ENCODE measurements around the gene ACYP1. TPM values are rescaled to one million over a fixed set of nuclear protein-coding genes. Genes with fewer than 3 reads are reported as not detected.

The ACYP1 gene
- total RNA-seq, 1 donor from 2014 or later, result 18.6 TPM

DNA sequence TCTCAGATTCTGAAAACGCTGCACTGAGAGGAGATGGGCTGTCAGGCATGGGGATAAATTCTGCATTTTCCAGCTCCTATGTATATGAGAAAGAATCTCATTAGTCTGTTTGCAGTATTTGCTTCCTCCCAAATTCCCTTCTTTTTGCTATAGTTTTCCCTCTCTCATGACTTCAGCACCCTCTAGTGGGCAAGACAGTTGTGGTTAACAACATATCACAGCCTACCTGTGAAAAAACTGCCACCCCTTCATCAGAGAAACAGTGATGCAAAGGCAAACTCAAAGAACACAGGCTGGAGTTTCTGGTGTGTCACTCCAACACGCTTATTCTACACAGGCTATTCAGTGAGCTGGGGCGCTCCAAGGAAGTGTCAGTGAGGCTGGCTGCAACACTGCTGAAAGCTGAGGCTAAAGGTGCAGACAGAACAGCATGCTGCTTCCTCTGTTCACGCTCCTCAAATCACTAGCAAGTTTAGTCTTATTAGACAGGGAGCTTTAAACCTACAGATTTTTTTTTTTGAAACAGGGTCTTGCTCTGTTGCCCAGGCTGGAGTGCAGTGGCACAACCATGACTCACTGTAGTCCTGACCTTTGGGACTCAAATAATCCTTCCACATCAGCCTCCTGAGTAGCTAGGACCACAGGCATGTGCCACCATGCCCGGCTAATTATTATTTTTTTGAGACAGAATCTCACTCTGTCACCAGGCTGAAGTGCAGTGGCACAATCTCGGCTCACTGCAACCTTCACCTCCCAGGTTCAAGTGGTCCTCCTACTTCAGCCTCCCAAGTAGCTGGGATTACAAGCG, 24.9 kb upstream of the ACYP1 start:
- TF ChIP-seq, protein P1, sequence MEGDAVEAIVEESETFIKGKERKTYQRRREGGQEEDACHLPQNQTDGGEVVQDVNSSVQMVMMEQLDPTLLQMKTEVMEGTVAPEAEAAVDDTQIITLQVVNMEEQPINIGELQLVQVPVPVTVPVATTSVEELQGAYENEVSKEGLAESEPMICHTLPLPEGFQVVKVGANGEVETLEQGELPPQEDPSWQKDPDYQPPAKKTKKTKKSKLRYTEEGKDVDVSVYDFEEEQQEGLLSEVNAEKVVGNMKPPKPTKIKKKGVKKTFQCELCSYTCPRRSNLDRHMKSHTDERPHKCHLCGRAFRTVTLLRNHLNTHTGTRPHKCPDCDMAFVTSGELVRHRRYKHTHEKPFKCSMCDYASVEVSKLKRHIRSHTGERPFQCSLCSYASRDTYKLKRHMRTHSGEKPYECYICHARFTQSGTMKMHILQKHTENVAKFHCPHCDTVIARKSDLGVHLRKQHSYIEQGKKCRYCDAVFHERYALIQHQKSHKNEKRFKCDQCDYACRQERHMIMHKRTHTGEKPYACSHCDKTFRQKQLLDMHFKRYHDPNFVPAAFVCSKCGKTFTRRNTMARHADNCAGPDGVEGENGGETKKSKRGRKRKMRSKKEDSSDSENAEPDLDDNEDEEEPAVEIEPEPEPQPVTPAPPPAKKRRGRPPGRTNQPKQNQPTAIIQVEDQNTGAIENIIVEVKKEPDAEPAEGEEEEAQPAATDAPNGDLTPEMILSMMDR (IDR thresholded peaks at IDR 0.05; ENCODE audit: insufficient read depth, low read length, poor library complexity, severe bottlenecking), result peak; percentile 73
- Histone ChIP-seq H3K36me3 (ENCODE audit: control insufficient read depth, insufficient read depth, low read length) (no peaks in the 10 kb centered on the region), H3K27me3 (ENCODE audit: control insufficient read depth, insufficient read depth, low read length) (no peaks in the 10 kb centered on the region), H3K4me3 (ENCODE audit: low read depth, low read length) (no peak overlapping the region)
- peak; percentile 23 for DNase-seq (ENCODE audit: low read depth)

DNA sequence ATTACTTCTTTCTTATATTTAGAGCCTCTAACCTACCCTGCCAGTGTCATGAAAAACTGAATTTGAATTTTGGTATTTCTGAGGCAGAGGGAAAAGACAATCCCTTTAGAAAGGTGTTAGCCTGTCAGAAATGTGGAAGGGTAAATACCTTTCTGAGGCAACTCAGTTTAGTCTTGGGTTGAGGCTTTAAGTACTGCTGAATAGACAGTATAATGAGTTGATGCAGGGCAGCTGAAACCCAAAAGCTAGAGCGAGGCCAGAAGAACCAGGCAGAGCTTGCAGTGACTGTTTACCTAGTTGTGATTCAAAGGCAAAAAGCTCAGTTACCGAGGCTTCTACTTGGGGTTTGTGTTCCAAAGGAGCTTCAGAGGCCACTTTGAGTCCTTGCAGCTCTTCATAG, 24.3 kb upstream of the ACYP1 start:
- Histone ChIP-seq H3K4me3 (ENCODE audit: low read depth, low read length) (no peak overlapping the region), H3K36me3 (ENCODE audit: control insufficient read depth, insufficient read depth, low read length) (no peaks in the 10 kb centered on the region), H3K27me3 (ENCODE audit: control insufficient read depth, insufficient read depth, low read length) (no peaks in the 10 kb centered on the region)
- TF ChIP-seq, protein P1 (IDR thresholded peaks at IDR 0.05; ENCODE audit: insufficient read depth, low read length, poor library complexity, severe bottlenecking), result no peak
- no peak for DNase-seq (ENCODE audit: low read depth)

DNA sequence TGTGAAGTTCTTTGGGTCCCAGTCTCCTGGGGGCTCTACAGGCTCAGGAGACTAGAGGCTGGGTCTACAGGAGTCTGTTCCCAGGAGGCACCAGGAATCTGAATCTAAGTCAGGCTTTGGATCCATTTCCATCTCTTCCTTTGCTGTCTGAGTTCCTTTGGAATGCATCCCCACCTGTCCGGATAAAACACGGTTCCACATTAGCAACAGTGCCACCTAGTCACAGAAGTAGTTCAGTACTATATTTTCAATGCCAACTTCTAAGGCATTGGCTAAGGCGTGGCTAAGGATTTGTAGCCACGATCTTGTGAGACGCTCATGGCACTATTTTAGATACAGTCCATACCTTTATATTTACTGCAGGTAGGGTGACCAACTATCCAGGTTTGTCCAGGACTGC, 20.7 kb upstream of the ACYP1 start:
- no peak for DNase-seq (ENCODE audit: low read depth)
- Histone ChIP-seq H3K36me3 (ENCODE audit: control insufficient read depth, insufficient read depth, low read length) (no peaks in the 10 kb centered on the region), H3K27me3 (ENCODE audit: control insufficient read depth, insufficient read depth, low read length) (no peaks in the 10 kb centered on the region), H3K4me3 (ENCODE audit: low read depth, low read length) (no peak overlapping the region)
- TF ChIP-seq, protein P1 (IDR thresholded peaks at IDR 0.05; ENCODE audit: insufficient read depth, low read length, poor library complexity, severe bottlenecking), result peak; percentile 31

DNA sequence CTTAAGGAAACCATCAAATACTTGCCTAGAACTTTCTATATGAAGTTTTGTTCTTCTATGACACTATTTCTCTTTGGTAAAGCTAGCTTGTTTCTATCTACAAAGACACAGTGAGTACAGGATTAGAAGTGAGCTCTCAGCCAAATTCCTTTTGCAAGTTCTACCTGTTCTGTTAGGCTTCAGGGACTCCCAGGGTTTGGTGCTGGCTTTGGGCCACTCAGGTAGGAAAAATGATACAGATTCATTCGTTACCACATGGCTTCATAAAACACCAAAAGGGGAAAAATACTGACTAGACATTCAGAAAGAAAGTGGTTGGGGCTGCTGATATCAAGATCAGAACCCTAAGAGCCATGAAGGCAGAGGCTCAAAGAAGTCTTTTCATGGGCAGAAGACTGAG, 19.4 kb upstream of the ACYP1 start:
- Histone ChIP-seq H3K4me3 (ENCODE audit: low read depth, low read length) (no peak overlapping the region), H3K27me3 (ENCODE audit: control insufficient read depth, insufficient read depth, low read length) (no peaks in the 10 kb centered on the region), H3K36me3 (ENCODE audit: control insufficient read depth, insufficient read depth, low read length) (no peaks in the 10 kb centered on the region)
- no peak for DNase-seq (ENCODE audit: low read depth)
- TF ChIP-seq, protein P1 (IDR thresholded peaks at IDR 0.05; ENCODE audit: insufficient read depth, low read length, poor library complexity, severe bottlenecking), result no peak

DNA sequence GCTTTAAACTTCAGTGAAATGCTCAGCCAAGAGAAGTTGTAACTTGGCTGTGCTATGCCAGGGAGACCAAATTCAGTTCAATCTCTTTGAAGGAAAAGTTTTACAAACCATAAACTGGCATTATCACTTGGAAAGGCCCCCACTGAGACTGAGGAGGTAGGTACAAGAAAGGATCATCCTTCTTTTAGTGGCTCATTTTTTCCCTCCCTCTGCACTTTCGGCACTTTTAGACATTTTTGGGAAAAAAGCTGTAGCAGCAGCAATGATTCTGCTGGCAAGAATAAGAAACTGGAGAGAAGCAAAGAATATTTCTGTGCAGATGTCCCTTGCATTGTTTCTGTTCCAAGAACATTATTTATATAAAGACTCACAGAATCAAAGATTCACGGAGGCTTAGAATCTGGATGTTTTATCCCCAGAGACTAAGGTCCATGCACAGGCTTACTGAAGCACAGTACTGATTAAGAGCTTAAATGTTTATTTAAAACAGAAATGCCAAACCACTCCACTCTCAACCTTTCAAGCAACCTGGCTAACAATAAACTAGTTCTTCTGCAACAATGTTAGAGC, 17.9 kb upstream of the ACYP1 start:
- Histone ChIP-seq H3K27me3 (ENCODE audit: control insufficient read depth, insufficient read depth, low read length) (no peaks in the 10 kb centered on the region), H3K4me3 (ENCODE audit: low read depth, low read length) (no peak overlapping the region), H3K36me3 (ENCODE audit: control insufficient read depth, insufficient read depth, low read length) (no peaks in the 10 kb centered on the region)
- DNase-seq (ENCODE audit: low read depth), result no peak
- TF ChIP-seq, protein P1 (IDR thresholded peaks at IDR 0.05; ENCODE audit: insufficient read depth, low read length, poor library complexity, severe bottlenecking), result no peak

Measured in kidney epithelial cell (primary cell).